Suprapubic skin (tissue), 4 donors: ENCODE measurements around the gene FRMD3.

ENCODE experiments used
- EP300 ChIP-seq: sonication (generic); formaldehyde crosslinking; IDR thresholded peaks from one replicate; pipeline ENCODE4 v1.6.1; 2017; ENCODE audit warnings: antibody characterized with exemption
- POLR2A ChIP-seq, 2 donors: fragments of 450-650 bp; IDR thresholded peaks; one replicate each; pipeline ENCODE4 v1.6.1; 2017; ENCODE audit warnings: antibody characterized with exemption in 2 of 2, mild to moderate bottlenecking in 2 of 2, moderate library complexity in 2 of 2
- POLR2AphosphoS5 ChIP-seq, 3 donors: sonication (generic); formaldehyde crosslinking; IDR thresholded peaks; one replicate each; pipeline ENCODE4 v1.6.1; 2017; ENCODE audit warnings: antibody characterized with exemption in 3 of 3
- TF ChIP-seq, protein P1 (sequence below), 2 donors: fragments of 200-600 bp in 1 of 2; fragments of 450-650 bp in 1 of 2; sonication (generic) in 1 of 2; IDR thresholded peaks; one replicate each; pipeline ENCODE4 v1.5.1; 2016 to 2019; ENCODE audit warnings: antibody characterized with exemption in 2 of 2, mild to moderate bottlenecking in 1 of 2, moderate library complexity in 1 of 2

DNA sequence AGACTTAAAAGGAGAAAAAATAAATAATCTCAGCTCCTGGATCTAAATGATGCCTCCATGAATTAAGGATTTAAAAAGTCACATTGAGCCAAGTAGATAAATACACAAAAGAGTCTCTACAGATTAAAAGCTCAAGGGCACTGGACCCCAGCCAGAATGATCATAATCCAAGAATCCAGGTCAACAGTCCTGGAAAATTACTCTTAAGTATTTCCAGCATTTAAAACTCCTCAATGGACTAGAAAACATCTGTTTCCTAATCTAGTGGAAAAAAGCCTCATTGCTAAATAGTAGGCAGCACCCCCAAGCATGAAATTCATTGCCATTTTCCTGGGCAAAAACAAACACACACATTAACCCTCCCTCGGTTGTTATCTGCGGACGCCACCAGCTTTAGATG is 96.8 kb downstream of the FRMD3 start:
- TF ChIP-seq, protein P1, sequence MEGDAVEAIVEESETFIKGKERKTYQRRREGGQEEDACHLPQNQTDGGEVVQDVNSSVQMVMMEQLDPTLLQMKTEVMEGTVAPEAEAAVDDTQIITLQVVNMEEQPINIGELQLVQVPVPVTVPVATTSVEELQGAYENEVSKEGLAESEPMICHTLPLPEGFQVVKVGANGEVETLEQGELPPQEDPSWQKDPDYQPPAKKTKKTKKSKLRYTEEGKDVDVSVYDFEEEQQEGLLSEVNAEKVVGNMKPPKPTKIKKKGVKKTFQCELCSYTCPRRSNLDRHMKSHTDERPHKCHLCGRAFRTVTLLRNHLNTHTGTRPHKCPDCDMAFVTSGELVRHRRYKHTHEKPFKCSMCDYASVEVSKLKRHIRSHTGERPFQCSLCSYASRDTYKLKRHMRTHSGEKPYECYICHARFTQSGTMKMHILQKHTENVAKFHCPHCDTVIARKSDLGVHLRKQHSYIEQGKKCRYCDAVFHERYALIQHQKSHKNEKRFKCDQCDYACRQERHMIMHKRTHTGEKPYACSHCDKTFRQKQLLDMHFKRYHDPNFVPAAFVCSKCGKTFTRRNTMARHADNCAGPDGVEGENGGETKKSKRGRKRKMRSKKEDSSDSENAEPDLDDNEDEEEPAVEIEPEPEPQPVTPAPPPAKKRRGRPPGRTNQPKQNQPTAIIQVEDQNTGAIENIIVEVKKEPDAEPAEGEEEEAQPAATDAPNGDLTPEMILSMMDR (IDR thresholded peaks at IDR 0.05), result no peak
- TF ChIP-seq POLR2A (IDR thresholded peaks at IDR 0.05) (no peak), POLR2AphosphoS5 (IDR thresholded peaks at IDR 0.05) (no peak), EP300 (no peak)
